ENCODE results near the gene SPATS2L. TPM values are rescaled to one million over a fixed set of nuclear protein-coding genes. Genes with fewer than 3 reads are reported as not detected.

The SPATS2L gene
- total and polyA plus RNA-seq, 2 of the 13 experiments (the other 11 are each of a cell fraction or from before 2014, with no cell fraction given) = 154 to 212 TPM

DNA sequence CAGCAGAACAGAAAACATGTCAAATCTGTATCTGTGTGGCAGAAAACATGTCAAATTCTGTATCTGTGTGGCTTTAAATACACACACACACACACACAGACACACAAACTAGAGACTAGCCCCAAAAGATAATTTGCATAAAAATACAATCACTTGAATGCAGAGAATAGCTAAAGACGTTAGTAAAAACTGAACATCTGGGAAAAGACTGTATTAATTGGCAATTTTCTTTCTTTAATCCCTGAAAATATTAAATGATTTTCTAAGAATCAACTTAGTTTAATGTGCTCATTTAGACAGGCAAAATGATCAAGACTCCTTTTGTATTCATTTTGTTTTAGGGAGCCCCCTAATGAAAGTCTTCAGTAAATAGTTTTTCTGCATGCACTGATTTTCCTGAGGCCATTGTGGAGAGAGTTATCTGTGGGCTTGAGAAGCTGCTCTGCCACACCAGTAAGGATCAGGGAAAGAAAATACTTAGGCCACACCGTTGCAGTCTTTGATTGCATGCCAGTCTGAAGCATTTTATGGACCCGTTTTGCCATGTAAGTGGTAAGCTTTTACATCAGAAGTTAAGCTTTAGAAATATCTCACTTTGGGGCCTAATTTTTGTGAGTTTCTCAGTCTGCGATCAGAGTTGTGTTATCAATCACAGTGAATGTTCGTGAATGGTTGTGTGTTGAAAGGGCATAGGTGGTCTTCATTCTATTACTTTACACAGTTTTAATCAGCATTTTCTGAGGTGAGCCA is 2.2 kb downstream of the SPATS2L start (continued):
- TF ChIP-seq ZMYM4 (CRISPR knock-in tag; IDR thresholded peaks at IDR 0.05) (0 out of 2 replicates have a peak, but pooled peaks have one; percentile 18), NR0B2 (CRISPR knock-in tag; IDR thresholded peaks at IDR 0.05) (no peak), SMAD9 (CRISPR knock-in tag; IDR thresholded peaks at IDR 0.05) (0 out of 2 replicates have a peak, but pooled peaks have one; percentile 32), ZZZ3 (CRISPR knock-in tag; IDR thresholded peaks at IDR 0.05; ENCODE audit: borderline replicate concordance) (no peak), ZNF570 (CRISPR knock-in tag; IDR thresholded peaks at IDR 0.05; ENCODE audit: borderline replicate concordance) (no peak), CREBL2 (CRISPR knock-in tag; IDR thresholded peaks at IDR 0.05; ENCODE audit: borderline replicate concordance) (no peak), XBP1 (CRISPR knock-in tag; IDR thresholded peaks at IDR 0.05) (no peak), KDM1A (CRISPR knock-in tag; IDR thresholded peaks at IDR 0.05) (no peak), HOXA3 (CRISPR knock-in tag; IDR thresholded peaks at IDR 0.05) (no peak), HNF1B (CRISPR knock-in tag; IDR thresholded peaks at IDR 0.05) (0 out of 2 replicates have a peak, but pooled peaks have one; percentile 17), POLR2AphosphoS2 (IDR thresholded peaks at IDR 0.05; ENCODE audit: low read depth, low read length) (peak; percentile 28; the same call in 1 of the 2 replicates), ZC3H13 (CRISPR knock-in tag; IDR thresholded peaks at IDR 0.05) (no peak), DNMT1 (CRISPR knock-in tag; IDR thresholded peaks at IDR 0.05) (no peak), ZNF605 (CRISPR knock-in tag; IDR thresholded peaks at IDR 0.05) (0 out of 2 replicates have a peak, but pooled peaks have one; percentile 32), PREB (CRISPR knock-in tag; IDR thresholded peaks at IDR 0.05) (no peak), FIP1L1 (IDR thresholded peaks at IDR 0.05; ENCODE audit: borderline replicate concordance, insufficient read depth, low read depth, low read length) (no peak), AKAP8 (CRISPR knock-in tag; IDR thresholded peaks at IDR 0.05) (no peak), CBX5 (CRISPR knock-in tag; IDR thresholded peaks at IDR 0.05; ENCODE audit: borderline replicate concordance) (no peak), MED13 (CRISPR knock-in tag; IDR thresholded peaks at IDR 0.05) (no peak), ZNF672 (CRISPR knock-in tag; IDR thresholded peaks at IDR 0.05) (no peak), ZMYM3 (CRISPR knock-in tag; IDR thresholded peaks at IDR 0.05) (no peak)
- TF ChIP-seq, protein P1, sequence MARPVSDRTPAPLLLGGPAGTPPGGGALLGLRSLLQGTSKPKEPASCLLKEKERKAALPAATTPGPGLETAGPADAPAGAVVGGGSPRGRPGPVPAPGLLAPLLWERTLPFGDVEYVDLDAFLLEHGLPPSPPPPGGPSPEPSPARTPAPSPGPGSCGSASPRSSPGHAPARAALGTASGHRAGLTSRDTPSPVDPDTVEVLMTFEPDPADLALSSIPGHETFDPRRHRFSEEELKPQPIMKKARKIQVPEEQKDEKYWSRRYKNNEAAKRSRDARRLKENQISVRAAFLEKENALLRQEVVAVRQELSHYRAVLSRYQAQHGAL (CRISPR knock-in tag; IDR thresholded peaks at IDR 0.05; ENCODE audit: not compliant biosample characterization) = no peak
- TF ChIP-seq, protein P2, sequence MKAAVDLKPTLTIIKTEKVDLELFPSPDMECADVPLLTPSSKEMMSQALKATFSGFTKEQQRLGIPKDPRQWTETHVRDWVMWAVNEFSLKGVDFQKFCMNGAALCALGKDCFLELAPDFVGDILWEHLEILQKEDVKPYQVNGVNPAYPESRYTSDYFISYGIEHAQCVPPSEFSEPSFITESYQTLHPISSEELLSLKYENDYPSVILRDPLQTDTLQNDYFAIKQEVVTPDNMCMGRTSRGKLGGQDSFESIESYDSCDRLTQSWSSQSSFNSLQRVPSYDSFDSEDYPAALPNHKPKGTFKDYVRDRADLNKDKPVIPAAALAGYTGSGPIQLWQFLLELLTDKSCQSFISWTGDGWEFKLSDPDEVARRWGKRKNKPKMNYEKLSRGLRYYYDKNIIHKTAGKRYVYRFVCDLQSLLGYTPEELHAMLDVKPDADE (CRISPR knock-in tag; IDR thresholded peaks at IDR 0.05) = no peak
- TF ChIP-seq, protein P3, sequence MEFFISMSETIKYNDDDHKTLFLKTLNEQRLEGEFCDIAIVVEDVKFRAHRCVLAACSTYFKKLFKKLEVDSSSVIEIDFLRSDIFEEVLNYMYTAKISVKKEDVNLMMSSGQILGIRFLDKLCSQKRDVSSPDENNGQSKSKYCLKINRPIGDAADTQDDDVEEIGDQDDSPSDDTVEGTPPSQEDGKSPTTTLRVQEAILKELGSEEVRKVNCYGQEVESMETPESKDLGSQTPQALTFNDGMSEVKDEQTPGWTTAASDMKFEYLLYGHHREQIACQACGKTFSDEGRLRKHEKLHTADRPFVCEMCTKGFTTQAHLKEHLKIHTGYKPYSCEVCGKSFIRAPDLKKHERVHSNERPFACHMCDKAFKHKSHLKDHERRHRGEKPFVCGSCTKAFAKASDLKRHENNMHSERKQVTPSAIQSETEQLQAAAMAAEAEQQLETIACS (CRISPR knock-in tag; IDR thresholded peaks at IDR 0.05) = no peak
